Endothelial cell of umbilical vein (primary cell): ENCODE data around the gene GSG1L. TPM values are rescaled to one million over a fixed set of nuclear protein-coding genes. Genes with fewer than 3 reads are reported as not detected.

Experiments used
- BruUV-seq: library from RNA; stranded (reverse); fragments of 400-500 nt; replicated peaks from 2 replicates; lab custom pipeline; 2021; lab: Mats Ljungman, UMichigan
- CTCF ChIA-PET: fragments of 300-600, 350-600 bp; sonication (Branson Sonifier 250); formaldehyde crosslinking; loops from one replicate; lab custom pipeline; 2021; ENCODE audit warnings: antibody characterized with exemption, inconsistent platforms; lab: Charles Lee
- POLR2A ChIA-PET: fragments of 300-600, 350-600 bp; sonication (Branson Sonifier 250); formaldehyde crosslinking; loops from one replicate; lab custom pipeline; 2021; ENCODE audit warnings: antibody characterized with exemption, inconsistent platforms; lab: Charles Lee
- DNase-seq: peaks from one replicate; pipeline ENCODE4 v3.0.0-alpha.2; 2011; ENCODE audit warnings: low read depth, low spot score
- FAIRE-seq: peaks from 2 replicates; lab custom pipeline; 2011; peaks lifted over from hg19 to GRCh38; lab: Jason Lieb, UNC
- H2AFZ ChIP-seq: 2 replicates; pipeline ENCODE4 v1.6.0; 2012; ENCODE audit warnings: low read depth, low read length, control low read depth, inconsistent platforms
- H3K27ac ChIP-seq: 2 replicates; pipeline ENCODE4 v1.5.1; 2011; ENCODE audit warnings: low read depth, mild to moderate bottlenecking, control low read depth, low read length, moderate library complexity; ENCODE audit not compliant: insufficient read depth
- H3K27me3 ChIP-seq, 2 experiments: 2 replicates each; pipeline versions ENCODE4 v1.6.0 to v1.6.1; 2011; ENCODE audit warnings: low read length in 2 of 2, mixed read lengths in 1 of 2; ENCODE audit not compliant: control insufficient read depth in 2 of 2, insufficient read depth in 2 of 2
- H3K36me3 ChIP-seq, 2 experiments: 2 replicates in 1 of 2; 3 replicates in 1 of 2; pipeline ENCODE4 v1.5.1; 2011; ENCODE audit warnings: low read length in 2 of 2, mild to moderate bottlenecking in 1 of 2, moderate library complexity in 1 of 2; ENCODE audit not compliant: control insufficient read depth in 2 of 2, insufficient read depth in 2 of 2; ENCODE audit errors: extremely low read depth in 1 of 2
- H3K4me1 ChIP-seq: 3 replicates; pipeline ENCODE4 v1.5.1; 2011; ENCODE audit warnings: mild to moderate bottlenecking, low read length; ENCODE audit not compliant: control insufficient read depth, insufficient read depth; ENCODE audit errors: extremely low read depth
- H3K4me2 ChIP-seq: 2 replicates; pipeline ENCODE4 v1.6.1; 2011; ENCODE audit warnings: low read length, control low read depth, mixed read lengths; ENCODE audit not compliant: insufficient read depth
- H3K4me3 ChIP-seq, 3 experiments: fragments of 200-600 bp in 1 of 3; sonication (generic), shearing (Covaris generic) in 1 of 3; replicated peaks in 1 of 3; 2 replicates each; pipeline ENCODE4 v1.5.1; 2011 to 2016; ENCODE audit warnings: control low read depth in 3 of 3, low read length in 3 of 3, mild to moderate bottlenecking in 2 of 3, inconsistent platforms in 1 of 3, low read depth in 1 of 3, moderate library complexity in 1 of 3; ENCODE audit not compliant: insufficient read depth in 1 of 3
- H3K79me2 ChIP-seq: 2 replicates; pipeline ENCODE4 v1.6.0; 2012; ENCODE audit warnings: low read length, inconsistent platforms; ENCODE audit not compliant: control insufficient read depth, insufficient read depth
- H3K9ac ChIP-seq: replicated peaks from 2 replicates; pipeline ENCODE3; 2011; ENCODE audit warnings: low read length, control low read depth; ENCODE audit not compliant: insufficient read depth; ENCODE audit errors: extremely low read depth
- H3K9me1 ChIP-seq: replicated peaks from 3 replicates; pipeline ENCODE4 v1.6.0; 2011; ENCODE audit warnings: mild to moderate bottlenecking, low read length; ENCODE audit not compliant: control insufficient read depth, insufficient read depth; ENCODE audit errors: extremely low read depth
- H3K9me3 ChIP-seq: replicated peaks from 2 replicates; pipeline ENCODE4 v1.5.1; 2012; ENCODE audit warnings: low read length, inconsistent platforms; ENCODE audit not compliant: control insufficient read depth, insufficient read depth
- H4K20me1 ChIP-seq: replicated peaks from 2 replicates; pipeline ENCODE3; 2011; ENCODE audit warnings: mild to moderate bottlenecking, low read length; ENCODE audit not compliant: control insufficient read depth, insufficient read depth; ENCODE audit errors: extremely low read depth
- CTCF ChIP-seq, 2 donors: IDR thresholded peaks; 1 replicate in 1 of 2; 2 replicates in 1 of 2; pipeline ENCODE4 v1.5.1; 2011; ENCODE audit warnings: low read length in 2 of 2, mild to moderate bottlenecking in 2 of 2, moderate library complexity in 2 of 2, control low read depth in 1 of 2, inconsistent platforms in 1 of 2, low read depth in 1 of 2; ENCODE audit not compliant: insufficient read depth in 1 of 2; ENCODE audit errors: extremely low read depth in 1 of 2
- EZH2 ChIP-seq: IDR thresholded peaks from 2 replicates; pipeline ENCODE4 v1.6.1; 2012; ENCODE audit warnings: borderline replicate concordance, low read depth, mild to moderate bottlenecking, moderate library complexity, low read length, inconsistent platforms; ENCODE audit not compliant: severe bottlenecking
- FOS ChIP-seq: IDR thresholded peaks from 2 replicates; pipeline ENCODE4 v1.6.1; 2011; ENCODE audit warnings: mild to moderate bottlenecking, low read length, moderate library complexity, borderline replicate concordance; ENCODE audit not compliant: insufficient read depth
- GATA2 ChIP-seq: IDR thresholded peaks from 2 replicates; pipeline ENCODE4 v1.7.0; 2011; ENCODE audit warnings: low read depth, mild to moderate bottlenecking, moderate library complexity, mixed read lengths, low read length; ENCODE audit not compliant: insufficient read length, insufficient read depth
- JUN ChIP-seq: IDR thresholded peaks from 2 replicates; pipeline ENCODE4 v1.6.1; 2011; ENCODE audit warnings: borderline replicate concordance, low read depth; ENCODE audit not compliant: insufficient read length, insufficient read depth
- MAX ChIP-seq: IDR thresholded peaks from 2 replicates; pipeline ENCODE4 v1.6.1; 2011; ENCODE audit not compliant: insufficient read depth, insufficient read length
- MYC ChIP-seq: IDR thresholded peaks from one replicate; pipeline ENCODE4 v1.6.1; 2011; ENCODE audit warnings: mild to moderate bottlenecking, low read depth, low read length
- POLR2A ChIP-seq: IDR thresholded peaks from 2 replicates; pipeline ENCODE4 v1.6.1; 2012; ENCODE audit warnings: low read depth, mild to moderate bottlenecking, control low read depth, low read length
- POLR2AphosphoS5 ChIP-seq: IDR thresholded peaks from 2 replicates; pipeline ENCODE4 v1.6.1; 2012; ENCODE audit warnings: low read depth, mild to moderate bottlenecking, control low read depth, low read length, moderate library complexity; ENCODE audit not compliant: insufficient read depth
- dilution Hi-C: fragments of 300-500 bp; cut with MboI; formaldehyde crosslinking; loops from one replicate; pipeline ENCODE4 v1.15.0; 2019; ENCODE audit warnings: low sequenced_read_pairs; ENCODE audit not compliant: extremely low pct_ligation_motif_present
- intact Hi-C: fragments of 100-400 bp; cut with micrococcal nuclease; formaldehyde crosslinking; loops from one replicate; pipeline ENCODE4 v1.10.0; 2022
- polyA plus RNA-seq, 4 experiments: library from polyadenylated mRNA; depleted of rRNA in 3 of 4; stranded (reverse) in 3 of 4; unstranded in 1 of 4; fragments of >200 nt; gene quantifications; 2 replicates each; pipeline versions ENCODE4 v1.2.1 to v1.2.3, GENCODE V29; 2011 to 2012; ENCODE audit warnings: missing spikeins in 1 of 4
- total RNA-seq: library from RNA; stranded (reverse); gene quantifications from 2 replicates; pipeline ENCODE4 v1.2.3, GENCODE V29; 2021

GSG1L gene
- total and polyA plus RNA-seq, 2 donors (not counting 3 experiments of a cell fraction or from before 2014, with no cell fraction given), result 0.06 TPM; not detected in 1

GRCh38 chr16:28011971-28012445 is 51.5 kb downstream of the GSG1L start:
- H2AFZ ChIP-seq, result no peak overlapping the region
- no peak for FAIRE-seq
- no peak for DNase-seq
- ChIA-PET POLR2A (no interaction called here), CTCF (no interaction called here)
- H3K4me2 ChIP-seq, result no peak overlapping the region
- dilution Hi-C loops (no loop called here), intact Hi-C loops (no loop called here)
- H3K27ac ChIP-seq, result no peak overlapping the region
- no peaks in the 10 kb centered on the region for H3K36me3 ChIP-seq
- no peaks in the 10 kb centered on the region for H3K9me1 ChIP-seq
- H3K27me3 ChIP-seq, result no peaks in the 10 kb centered on the region
- no peak for TF ChIP-seq FOS
- no peak for TF ChIP-seq MAX
- no peak for TF ChIP-seq MYC
- no peak for TF ChIP-seq POLR2A
- TF ChIP-seq CTCF (IDR thresholded peaks at IDR 0.05; ENCODE audit: extremely low read depth in 1 of 2, insufficient read depth in 1 of 2, low read depth in 1 of 2, low read length in 2 of 2), result no peak
- no peak for TF ChIP-seq GATA2
- TF ChIP-seq JUN, result no peak
- no peak for TF ChIP-seq POLR2AphosphoS5
- TF ChIP-seq EZH2, result no peak
- H3K4me3 ChIP-seq, result no peak overlapping the region
- H3K9ac ChIP-seq, result no peak overlapping the region
- H3K9me3 ChIP-seq, result no peaks in the 10 kb centered on the region
- no peaks in the 10 kb centered on the region for H3K4me1 ChIP-seq
- H3K79me2 ChIP-seq, result no peaks in the 10 kb centered on the region
- no TSS peak for BruUV-seq
- H4K20me1 ChIP-seq, result no peaks in the 10 kb centered on the region
